GM23338 (cell line): ENCODE measurements around the gene TIMM17A.

Experiments used
- CREB1 ChIP-seq: fragments of 250-450 bp; sonication (Bioruptor Pico); IDR thresholded peaks from 2 replicates; pipeline ENCODE4 v1.5.0; 2020; ENCODE audit warnings: low read depth, mild to moderate bottlenecking, moderate library complexity
- EZH2 ChIP-seq: fragments of 200-600 bp; sonication (generic); IDR thresholded peaks from one replicate; pipeline ENCODE4 v1.8.0; 2017; ENCODE audit warnings: antibody characterized with exemption, mild to moderate bottlenecking, low read depth; ENCODE audit not compliant: unreplicated experiment
- EZH2phosphoT487 ChIP-seq: fragments of 200-600 bp; sonication (generic); IDR thresholded peaks from one replicate; pipeline ENCODE4 v1.8.1; 2018; ENCODE audit warnings: antibody characterized with exemption; ENCODE audit not compliant: unreplicated experiment
- JUNB ChIP-seq: IDR thresholded peaks from one replicate; pipeline ENCODE4 v1.6.1; 2016; ENCODE audit warnings: antibody characterized with exemption; ENCODE audit not compliant: unreplicated experiment
- NANOG ChIP-seq: IDR thresholded peaks from 2 replicates; pipeline ENCODE4 v1.6.1; 2016; ENCODE audit warnings: antibody characterized with exemption, borderline replicate concordance
- POLR2AphosphoS5 ChIP-seq: IDR thresholded peaks from 2 replicates; pipeline ENCODE4 v1.6.1; 2016; ENCODE audit warnings: antibody characterized with exemption, low read depth
- STAT1 ChIP-seq: IDR thresholded peaks from one replicate; pipeline ENCODE4 v1.6.1; 2016; ENCODE audit warnings: antibody characterized with exemption; ENCODE audit not compliant: unreplicated experiment
- ZNF114 ChIP-seq: fragments of 250-450 bp; sonication (Bioruptor Pico); IDR thresholded peaks from 2 replicates; pipeline ENCODE4 v1.5.0; 2020; ENCODE audit warnings: mild to moderate bottlenecking, moderate library complexity
- ZNF331 ChIP-seq: fragments of 250-450 bp; sonication (Bioruptor Pico); IDR thresholded peaks from 2 replicates; pipeline ENCODE4 v1.5.0; 2020; ENCODE audit warnings: low read depth, mild to moderate bottlenecking, moderate library complexity
- ZNF462 ChIP-seq: fragments of 250-450 bp; sonication (Bioruptor Pico); IDR thresholded peaks from 2 replicates; pipeline ENCODE4 v1.5.0; 2020; ENCODE audit warnings: mild to moderate bottlenecking, moderate library complexity
- TF ChIP-seq, protein P1 (sequence below), 2 experiments: fragments of 200-600 bp in 1 of 2; sonication (generic) in 1 of 2; conservative IDR thresholded peaks; 2 replicates each; pipeline versions ENCODE4 v1.5.1 to v1.6.1; 2016 to 2017; ENCODE audit warnings: antibody characterized with exemption in 2 of 2, low read depth in 2 of 2, mild to moderate bottlenecking in 2 of 2, moderate library complexity in 1 of 2
- TF ChIP-seq, protein P2 (sequence below): IDR thresholded peaks from one replicate; pipeline ENCODE4 v1.6.1; 2018; ENCODE audit warnings: antibody characterized with exemption; ENCODE audit not compliant: unreplicated experiment
- TF ChIP-seq, protein P3 (sequence below): IDR thresholded peaks from 2 replicates; pipeline ENCODE4 v1.6.1; 2016; ENCODE audit warnings: antibody characterized with exemption

DNA sequence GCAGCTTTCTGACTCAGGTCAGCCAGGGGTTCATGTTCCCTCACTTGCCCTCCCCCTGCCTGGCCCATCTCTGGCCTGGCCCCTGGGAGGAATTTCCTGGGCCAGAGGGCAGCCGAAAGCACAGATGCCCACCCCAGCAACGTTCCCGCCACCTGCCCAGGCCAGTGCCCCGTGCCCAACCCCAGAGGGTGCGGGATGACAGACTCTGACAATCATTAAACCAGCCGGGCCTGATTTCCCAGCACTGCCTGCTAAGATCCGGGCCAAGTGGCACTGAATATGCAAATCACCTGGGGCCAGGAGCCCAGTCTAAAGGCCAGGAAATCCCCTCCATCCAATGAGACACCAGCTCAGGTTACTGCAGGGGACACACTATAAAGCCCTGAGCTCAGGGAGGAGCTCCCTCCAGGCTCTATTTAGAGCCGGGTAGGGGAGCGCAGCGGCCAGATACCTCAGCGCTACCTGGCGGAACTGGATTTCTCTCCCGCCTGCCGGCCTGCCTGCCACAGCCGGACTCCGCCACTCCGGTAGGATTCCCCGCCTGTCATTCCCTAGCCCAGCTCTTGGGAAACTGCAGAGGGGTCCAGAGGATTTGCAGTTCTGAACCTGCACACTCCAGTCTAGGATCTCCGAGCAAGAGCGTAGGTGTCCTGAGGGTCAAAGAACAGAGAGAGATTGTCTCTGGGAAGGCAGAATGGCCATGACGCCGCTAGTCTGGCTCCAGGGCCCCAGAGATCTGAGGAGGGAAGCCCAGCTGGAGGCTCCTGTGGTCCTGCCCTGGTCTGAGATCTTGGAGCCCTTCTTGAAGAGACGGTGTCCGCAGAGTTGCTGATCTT is 55.1 kb downstream of the TIMM17A start, which contains the start of gene ELF3:
- TF ChIP-seq EZH2 (no peak), POLR2AphosphoS5 (peak; percentile 92), JUNB (no peak), EZH2phosphoT487 (no peak), STAT1 (no peak), ZNF331 (CRISPR knock-in tag) (no peak), CREB1 (CRISPR knock-in tag) (no peak), ZNF114 (CRISPR knock-in tag) (peak; percentile 98; the same call in 1 of the 2 replicates), ZNF462 (no peak), NANOG (no peak)
- TF ChIP-seq, protein P1, sequence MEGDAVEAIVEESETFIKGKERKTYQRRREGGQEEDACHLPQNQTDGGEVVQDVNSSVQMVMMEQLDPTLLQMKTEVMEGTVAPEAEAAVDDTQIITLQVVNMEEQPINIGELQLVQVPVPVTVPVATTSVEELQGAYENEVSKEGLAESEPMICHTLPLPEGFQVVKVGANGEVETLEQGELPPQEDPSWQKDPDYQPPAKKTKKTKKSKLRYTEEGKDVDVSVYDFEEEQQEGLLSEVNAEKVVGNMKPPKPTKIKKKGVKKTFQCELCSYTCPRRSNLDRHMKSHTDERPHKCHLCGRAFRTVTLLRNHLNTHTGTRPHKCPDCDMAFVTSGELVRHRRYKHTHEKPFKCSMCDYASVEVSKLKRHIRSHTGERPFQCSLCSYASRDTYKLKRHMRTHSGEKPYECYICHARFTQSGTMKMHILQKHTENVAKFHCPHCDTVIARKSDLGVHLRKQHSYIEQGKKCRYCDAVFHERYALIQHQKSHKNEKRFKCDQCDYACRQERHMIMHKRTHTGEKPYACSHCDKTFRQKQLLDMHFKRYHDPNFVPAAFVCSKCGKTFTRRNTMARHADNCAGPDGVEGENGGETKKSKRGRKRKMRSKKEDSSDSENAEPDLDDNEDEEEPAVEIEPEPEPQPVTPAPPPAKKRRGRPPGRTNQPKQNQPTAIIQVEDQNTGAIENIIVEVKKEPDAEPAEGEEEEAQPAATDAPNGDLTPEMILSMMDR (conservative IDR thresholded peaks at IDR 0.05; ENCODE audit: low read depth in 2 of 2) = 0 out of 4 replicates have a peak, but pooled peaks of 1 of the 2 experiments have one; percentile 5
- TF ChIP-seq, protein P2, sequence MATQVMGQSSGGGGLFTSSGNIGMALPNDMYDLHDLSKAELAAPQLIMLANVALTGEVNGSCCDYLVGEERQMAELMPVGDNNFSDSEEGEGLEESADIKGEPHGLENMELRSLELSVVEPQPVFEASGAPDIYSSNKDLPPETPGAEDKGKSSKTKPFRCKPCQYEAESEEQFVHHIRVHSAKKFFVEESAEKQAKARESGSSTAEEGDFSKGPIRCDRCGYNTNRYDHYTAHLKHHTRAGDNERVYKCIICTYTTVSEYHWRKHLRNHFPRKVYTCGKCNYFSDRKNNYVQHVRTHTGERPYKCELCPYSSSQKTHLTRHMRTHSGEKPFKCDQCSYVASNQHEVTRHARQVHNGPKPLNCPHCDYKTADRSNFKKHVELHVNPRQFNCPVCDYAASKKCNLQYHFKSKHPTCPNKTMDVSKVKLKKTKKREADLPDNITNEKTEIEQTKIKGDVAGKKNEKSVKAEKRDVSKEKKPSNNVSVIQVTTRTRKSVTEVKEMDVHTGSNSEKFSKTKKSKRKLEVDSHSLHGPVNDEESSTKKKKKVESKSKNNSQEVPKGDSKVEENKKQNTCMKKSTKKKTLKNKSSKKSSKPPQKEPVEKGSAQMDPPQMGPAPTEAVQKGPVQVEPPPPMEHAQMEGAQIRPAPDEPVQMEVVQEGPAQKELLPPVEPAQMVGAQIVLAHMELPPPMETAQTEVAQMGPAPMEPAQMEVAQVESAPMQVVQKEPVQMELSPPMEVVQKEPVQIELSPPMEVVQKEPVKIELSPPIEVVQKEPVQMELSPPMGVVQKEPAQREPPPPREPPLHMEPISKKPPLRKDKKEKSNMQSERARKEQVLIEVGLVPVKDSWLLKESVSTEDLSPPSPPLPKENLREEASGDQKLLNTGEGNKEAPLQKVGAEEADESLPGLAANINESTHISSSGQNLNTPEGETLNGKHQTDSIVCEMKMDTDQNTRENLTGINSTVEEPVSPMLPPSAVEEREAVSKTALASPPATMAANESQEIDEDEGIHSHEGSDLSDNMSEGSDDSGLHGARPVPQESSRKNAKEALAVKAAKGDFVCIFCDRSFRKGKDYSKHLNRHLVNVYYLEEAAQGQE = no peak
- TF ChIP-seq, protein P3, sequence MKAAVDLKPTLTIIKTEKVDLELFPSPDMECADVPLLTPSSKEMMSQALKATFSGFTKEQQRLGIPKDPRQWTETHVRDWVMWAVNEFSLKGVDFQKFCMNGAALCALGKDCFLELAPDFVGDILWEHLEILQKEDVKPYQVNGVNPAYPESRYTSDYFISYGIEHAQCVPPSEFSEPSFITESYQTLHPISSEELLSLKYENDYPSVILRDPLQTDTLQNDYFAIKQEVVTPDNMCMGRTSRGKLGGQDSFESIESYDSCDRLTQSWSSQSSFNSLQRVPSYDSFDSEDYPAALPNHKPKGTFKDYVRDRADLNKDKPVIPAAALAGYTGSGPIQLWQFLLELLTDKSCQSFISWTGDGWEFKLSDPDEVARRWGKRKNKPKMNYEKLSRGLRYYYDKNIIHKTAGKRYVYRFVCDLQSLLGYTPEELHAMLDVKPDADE = no peak
